ENCODE results near the gene GNAO1.

The GNAO1 gene

GRCh38 chr16:56338566-56339318 lies 147.5 kb downstream of the GNAO1 start:
- no peak for DNase-seq (ENCODE audit: low spot score)
- no peak for TF ChIP-seq CTCF (IDR thresholded peaks at IDR 0.05; ENCODE audit: extremely low read depth, missing control alignments)

GRCh38 chr16:56339431-56340195 lies 148.3 kb downstream of the GNAO1 start:
- TF ChIP-seq CTCF (IDR thresholded peaks at IDR 0.05; ENCODE audit: extremely low read depth, missing control alignments) = no peak
- no peak for DNase-seq (ENCODE audit: low spot score)

- no peak for TF ChIP-seq CTCF (IDR thresholded peaks at IDR 0.05; ENCODE audit: extremely low read depth, missing control alignments)
- no peak for DNase-seq (ENCODE audit: low spot score)
Measured at GRCh38 chr16:56340416-56340815, 149.1 kb downstream of the GNAO1 start.

- no peak for TF ChIP-seq CTCF (IDR thresholded peaks at IDR 0.05; ENCODE audit: extremely low read depth, missing control alignments)
- no peak for DNase-seq (ENCODE audit: low spot score)
Measured at GRCh38 chr16:56340864-56341365, 149.6 kb downstream of the GNAO1 start.

GRCh38 chr16:56341656-56342399 lies 150.5 kb downstream of the GNAO1 start:
- no peak for TF ChIP-seq CTCF (IDR thresholded peaks at IDR 0.05; ENCODE audit: extremely low read depth, missing control alignments)
- DNase-seq (ENCODE audit: low spot score) = no peak

- DNase-seq (ENCODE audit: low spot score) = no peak
- TF ChIP-seq CTCF (IDR thresholded peaks at IDR 0.05; ENCODE audit: extremely low read depth, missing control alignments) = no peak
Measured at GRCh38 chr16:56343661-56344517, 152.6 kb downstream of the GNAO1 start.
